Measurements from ENCODE around the gene LPXN. TPM values are rescaled to one million over a fixed set of nuclear protein-coding genes. Genes with fewer than 3 reads are reported as not detected.

The LPXN gene
- total and polyA plus RNA-seq, 10 of the 15 experiments (the other 5 are each of a cell fraction or from before 2014, with no cell fraction given), result 131 to 349 (median 201) TPM

- H3K9ac ChIP-seq (ENCODE audit: control insufficient read depth, insufficient read depth, low read length), result no peak overlapping the region
- H2AFZ ChIP-seq (ENCODE audit: control insufficient read depth, low read depth, low read length), result no peak overlapping the region
- 0 out of 4 replicates have a peak, but pooled peaks cover 0 to 3% of the 10 kb centered on the region in 2 experiments for H3K36me3 ChIP-seq (ENCODE audit: control insufficient read depth in 2 of 2, insufficient read depth in 2 of 2, low read length in 1 of 2)
- FAIRE-seq (no peak), DNase-seq (ENCODE audit: low read depth, low spot score) (no peak), ATAC-seq (no peak)
- no peak overlapping the region for H3K27ac ChIP-seq (ENCODE audit: control insufficient read depth, insufficient read depth)
- RAD21 ChIA-PET (ENCODE audit: unreplicated experiment), result no interaction called here
- H3K4me2 ChIP-seq (ENCODE audit: control insufficient read depth, insufficient read depth), result no peak overlapping the region
- H3K4me3 ChIP-seq, result no peak overlapping the region
- H4K20me1 ChIP-seq (ENCODE audit: control insufficient read depth, insufficient read depth), result no peaks in the 10 kb centered on the region
- no peaks in the 10 kb centered on the region for H3K79me2 ChIP-seq (ENCODE audit: control insufficient read depth, insufficient read depth, low read length)
- WGBS (ENCODE audit: insufficient coverage, insufficient replicate concordance, low lambda C conversion rate, missing lambda C conversion rate), result 67% methylated on average over 2 of the region's 2 CpGs
- H3K9me3 ChIP-seq (replicated peaks; ENCODE audit: control insufficient read depth, insufficient read depth, low read length), result no peaks in the 10 kb centered on the region
- no TSS peak for BruUV-seq (replicated peaks)
- CTCF ChIA-PET, result interaction anchor here (1.3 to 2.0 kb wide), 2 partner anchors 14 to 25 kb away, joined by 5 to 8 read pairs; no protein-coding TSS in a partner anchor
- POLR2A ChIA-PET, result no interaction called here
- no peaks in the 10 kb centered on the region for H3K27me3 ChIP-seq (replicated peaks in 1 of 2; ENCODE audit: control insufficient read depth in 2 of 2, insufficient read depth in 2 of 2, low read length in 1 of 2)
- in situ Hi-C loops (cut with MboI), result no loop called here
- intact Hi-C loops (cut with micrococcal nuclease; ENCODE audit: unreplicated experiment), result no loop called here
- H3K4me1 ChIP-seq (ENCODE audit: control insufficient read depth, insufficient read depth, low read length), result peaks cover 12% of the 10 kb centered on the region; the same call in 1 of the 2 replicates
- SMC1A ChIA-PET (ENCODE audit: uncharacterized antibody, unreplicated experiment), result interaction anchor here (1.0 to 4.9 kb wide), 6 partner anchors 8 to 69 kb away, joined by 3 to 92 read pairs (median 4); partner anchors contain the start of gene OR5B21
- no peak for TF ChIP-seq SP1 (IDR thresholded peaks at IDR 0.05; ENCODE audit: low read depth, low read length)
- TF ChIP-seq SUPT20H (IDR thresholded peaks at IDR 0.05; ENCODE audit: borderline replicate concordance, control insufficient read depth, low read depth, low read length), result no peak
- TF ChIP-seq, protein P1, sequence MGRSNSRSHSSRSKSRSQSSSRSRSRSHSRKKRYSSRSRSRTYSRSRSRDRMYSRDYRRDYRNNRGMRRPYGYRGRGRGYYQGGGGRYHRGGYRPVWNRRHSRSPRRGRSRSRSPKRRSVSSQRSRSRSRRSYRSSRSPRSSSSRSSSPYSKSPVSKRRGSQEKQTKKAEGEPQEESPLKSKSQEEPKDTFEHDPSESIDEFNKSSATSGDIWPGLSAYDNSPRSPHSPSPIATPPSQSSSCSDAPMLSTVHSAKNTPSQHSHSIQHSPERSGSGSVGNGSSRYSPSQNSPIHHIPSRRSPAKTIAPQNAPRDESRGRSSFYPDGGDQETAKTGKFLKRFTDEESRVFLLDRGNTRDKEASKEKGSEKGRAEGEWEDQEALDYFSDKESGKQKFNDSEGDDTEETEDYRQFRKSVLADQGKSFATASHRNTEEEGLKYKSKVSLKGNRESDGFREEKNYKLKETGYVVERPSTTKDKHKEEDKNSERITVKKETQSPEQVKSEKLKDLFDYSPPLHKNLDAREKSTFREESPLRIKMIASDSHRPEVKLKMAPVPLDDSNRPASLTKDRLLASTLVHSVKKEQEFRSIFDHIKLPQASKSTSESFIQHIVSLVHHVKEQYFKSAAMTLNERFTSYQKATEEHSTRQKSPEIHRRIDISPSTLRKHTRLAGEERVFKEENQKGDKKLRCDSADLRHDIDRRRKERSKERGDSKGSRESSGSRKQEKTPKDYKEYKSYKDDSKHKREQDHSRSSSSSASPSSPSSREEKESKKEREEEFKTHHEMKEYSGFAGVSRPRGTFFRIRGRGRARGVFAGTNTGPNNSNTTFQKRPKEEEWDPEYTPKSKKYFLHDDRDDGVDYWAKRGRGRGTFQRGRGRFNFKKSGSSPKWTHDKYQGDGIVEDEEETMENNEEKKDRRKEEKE (IDR thresholded peaks at IDR 0.05), result no peak
- TF ChIP-seq CREB1 (IDR thresholded peaks at IDR 0.05; ENCODE audit: low read depth), result no peak
- TF ChIP-seq FOXM1 (IDR thresholded peaks at IDR 0.05; ENCODE audit: low read depth, low read length), result no peak
- TF ChIP-seq ZNF274 (IDR thresholded peaks at IDR 0.05; ENCODE audit: insufficient read depth, insufficient read length), result no peak
- no peak for TF ChIP-seq ZBED1 (IDR thresholded peaks at IDR 0.05; ENCODE audit: borderline replicate concordance)
- no peak for TF ChIP-seq ELK1 (IDR thresholded peaks at IDR 0.05; ENCODE audit: low read depth, low read length)
- TF ChIP-seq, protein P2, sequence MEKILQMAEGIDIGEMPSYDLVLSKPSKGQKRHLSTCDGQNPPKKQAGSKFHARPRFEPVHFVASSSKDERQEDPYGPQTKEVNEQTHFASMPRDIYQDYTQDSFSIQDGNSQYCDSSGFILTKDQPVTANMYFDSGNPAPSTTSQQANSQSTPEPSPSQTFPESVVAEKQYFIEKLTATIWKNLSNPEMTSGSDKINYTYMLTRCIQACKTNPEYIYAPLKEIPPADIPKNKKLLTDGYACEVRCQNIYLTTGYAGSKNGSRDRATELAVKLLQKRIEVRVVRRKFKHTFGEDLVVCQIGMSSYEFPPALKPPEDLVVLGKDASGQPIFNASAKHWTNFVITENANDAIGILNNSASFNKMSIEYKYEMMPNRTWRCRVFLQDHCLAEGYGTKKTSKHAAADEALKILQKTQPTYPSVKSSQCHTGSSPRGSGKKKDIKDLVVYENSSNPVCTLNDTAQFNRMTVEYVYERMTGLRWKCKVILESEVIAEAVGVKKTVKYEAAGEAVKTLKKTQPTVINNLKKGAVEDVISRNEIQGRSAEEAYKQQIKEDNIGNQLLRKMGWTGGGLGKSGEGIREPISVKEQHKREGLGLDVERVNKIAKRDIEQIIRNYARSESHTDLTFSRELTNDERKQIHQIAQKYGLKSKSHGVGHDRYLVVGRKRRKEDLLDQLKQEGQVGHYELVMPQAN (conservative IDR thresholded peaks at IDR 0.05), result no peak
- TF ChIP-seq EP300 (IDR thresholded peaks at IDR 0.05; ENCODE audit: borderline replicate concordance in 1 of 2, control insufficient read depth in 1 of 2, low read depth in 2 of 2, low read length in 2 of 2), result no peak
- no peak for TF ChIP-seq MEF2A (IDR thresholded peaks at IDR 0.05; ENCODE audit: insufficient read depth, low read depth, low read length)
- no peak for TF ChIP-seq CTCF (IDR thresholded peaks at IDR 0.05 in 2 of 3, conservative IDR thresholded peaks at IDR 0.05 in 1 of 3; ENCODE audit: control insufficient read depth in 2 of 3, extremely low read depth in 1 of 3, insufficient read depth in 1 of 3, low read depth in 3 of 3, low read length in 3 of 3)
- TF ChIP-seq TCF3 (IDR thresholded peaks at IDR 0.05; ENCODE audit: borderline replicate concordance, insufficient read depth, low read depth, low read length), result no peak
- TF ChIP-seq CBX5 (IDR thresholded peaks at IDR 0.05; ENCODE audit: low read depth), result no peak
- no peak for TF ChIP-seq SUZ12 (IDR thresholded peaks at IDR 0.05; ENCODE audit: unreplicated experiment)
- no peak for TF ChIP-seq CHD2 (IDR thresholded peaks at IDR 0.05; ENCODE audit: borderline replicate concordance, low read depth, low read length)
Measured at GRCh38 chr11:58498464-58498863, 77.2 kb downstream of the LPXN start.

Data from GM12878 (cell line).